22Rv1 (cell line): ENCODE results near the gene TRPV4.

ENCODE experiments used
- ZFX ChIP-seq: fragments of 450-650 bp; IDR thresholded peaks from 2 replicates; pipeline ENCODE4 v1.6.1; 2017; ENCODE audit warnings: antibody characterized with exemption, borderline replicate concordance
- TF ChIP-seq, protein P1 (sequence below): fragments of 450-650 bp; IDR thresholded peaks from 2 replicates; pipeline ENCODE4 v1.5.1; 2017; ENCODE audit warnings: mild to moderate bottlenecking

DNA sequence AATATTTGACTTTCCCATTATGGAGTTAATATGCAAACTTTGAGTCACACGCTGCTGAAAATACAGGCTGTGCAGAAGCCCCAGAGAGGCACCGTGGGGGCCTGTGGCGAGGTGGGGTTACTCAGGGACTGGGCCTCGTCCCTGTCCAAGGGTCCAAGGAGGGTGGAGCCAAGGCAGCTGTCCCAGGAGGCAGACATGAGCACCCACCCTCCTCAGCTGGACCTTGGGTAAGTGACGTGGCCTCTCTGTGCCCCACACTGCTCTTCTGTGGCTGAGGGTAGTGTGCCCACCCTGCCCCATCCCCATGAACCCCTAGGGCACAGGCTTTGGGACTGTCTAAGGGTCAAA lies 80.2 kb downstream of the TRPV4 start:
- TF ChIP-seq, protein P1, sequence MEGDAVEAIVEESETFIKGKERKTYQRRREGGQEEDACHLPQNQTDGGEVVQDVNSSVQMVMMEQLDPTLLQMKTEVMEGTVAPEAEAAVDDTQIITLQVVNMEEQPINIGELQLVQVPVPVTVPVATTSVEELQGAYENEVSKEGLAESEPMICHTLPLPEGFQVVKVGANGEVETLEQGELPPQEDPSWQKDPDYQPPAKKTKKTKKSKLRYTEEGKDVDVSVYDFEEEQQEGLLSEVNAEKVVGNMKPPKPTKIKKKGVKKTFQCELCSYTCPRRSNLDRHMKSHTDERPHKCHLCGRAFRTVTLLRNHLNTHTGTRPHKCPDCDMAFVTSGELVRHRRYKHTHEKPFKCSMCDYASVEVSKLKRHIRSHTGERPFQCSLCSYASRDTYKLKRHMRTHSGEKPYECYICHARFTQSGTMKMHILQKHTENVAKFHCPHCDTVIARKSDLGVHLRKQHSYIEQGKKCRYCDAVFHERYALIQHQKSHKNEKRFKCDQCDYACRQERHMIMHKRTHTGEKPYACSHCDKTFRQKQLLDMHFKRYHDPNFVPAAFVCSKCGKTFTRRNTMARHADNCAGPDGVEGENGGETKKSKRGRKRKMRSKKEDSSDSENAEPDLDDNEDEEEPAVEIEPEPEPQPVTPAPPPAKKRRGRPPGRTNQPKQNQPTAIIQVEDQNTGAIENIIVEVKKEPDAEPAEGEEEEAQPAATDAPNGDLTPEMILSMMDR: no peak
- no peak for TF ChIP-seq ZFX
